ENCODE measurements around the gene D2HGDH. TPM values are rescaled to one million over a fixed set of nuclear protein-coding genes. Genes with fewer than 3 reads are reported as not detected.
A peak's percentile ranks its signal among the peaks of the same experiment; 100 is the strongest.

D2HGDH gene
- total RNA-seq, 4 donors from 2014 or later: 15.9 to 39.6 (median 20.3) TPM

DNA sequence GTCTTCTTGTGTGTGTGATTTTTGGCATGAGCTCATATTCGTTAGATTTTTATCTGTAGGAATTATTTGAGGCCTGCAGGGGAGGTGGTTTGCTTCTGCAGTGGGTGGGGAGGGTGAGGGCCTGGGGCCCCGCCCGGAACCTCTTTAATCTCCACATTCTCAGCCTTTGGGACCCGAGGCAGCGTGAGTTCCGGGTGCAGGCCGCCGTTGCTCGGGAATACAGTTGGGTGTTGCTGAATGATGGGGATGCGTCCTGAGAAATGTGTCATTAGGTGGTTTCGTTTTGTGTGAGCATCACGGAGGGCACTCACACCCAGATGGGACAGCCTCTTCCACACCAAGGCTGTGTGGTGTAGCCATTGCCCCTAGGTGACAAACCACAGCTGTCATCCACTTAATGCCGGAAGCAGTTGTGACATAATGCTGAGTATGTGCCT lies 28.5 kb downstream of the D2HGDH start:
- Histone ChIP-seq H3K36me3 (peaks cover 5 to 13% of the 10 kb centered on the region in 2 donors), H3K27ac (no peak overlapping the region), H3K9me3 (no peaks in the 10 kb centered on the region), H3K27me3 (no peaks in the 10 kb centered on the region), H3K4me3 (no peak overlapping the region), H3K4me1 (no peaks in the 10 kb centered on the region)
- intact Hi-C loops (cut with DNase I; ENCODE audit: low total_unique reads): no loop called here
- in situ Hi-C loops (cut with MboI; ENCODE audit: low sequenced_read_pairs in 4 of 4): no loop called here
- DNase-seq (peak in 1 of 2 donors; percentile 17), ATAC-seq (no peak)
- TF ChIP-seq, protein P1, sequence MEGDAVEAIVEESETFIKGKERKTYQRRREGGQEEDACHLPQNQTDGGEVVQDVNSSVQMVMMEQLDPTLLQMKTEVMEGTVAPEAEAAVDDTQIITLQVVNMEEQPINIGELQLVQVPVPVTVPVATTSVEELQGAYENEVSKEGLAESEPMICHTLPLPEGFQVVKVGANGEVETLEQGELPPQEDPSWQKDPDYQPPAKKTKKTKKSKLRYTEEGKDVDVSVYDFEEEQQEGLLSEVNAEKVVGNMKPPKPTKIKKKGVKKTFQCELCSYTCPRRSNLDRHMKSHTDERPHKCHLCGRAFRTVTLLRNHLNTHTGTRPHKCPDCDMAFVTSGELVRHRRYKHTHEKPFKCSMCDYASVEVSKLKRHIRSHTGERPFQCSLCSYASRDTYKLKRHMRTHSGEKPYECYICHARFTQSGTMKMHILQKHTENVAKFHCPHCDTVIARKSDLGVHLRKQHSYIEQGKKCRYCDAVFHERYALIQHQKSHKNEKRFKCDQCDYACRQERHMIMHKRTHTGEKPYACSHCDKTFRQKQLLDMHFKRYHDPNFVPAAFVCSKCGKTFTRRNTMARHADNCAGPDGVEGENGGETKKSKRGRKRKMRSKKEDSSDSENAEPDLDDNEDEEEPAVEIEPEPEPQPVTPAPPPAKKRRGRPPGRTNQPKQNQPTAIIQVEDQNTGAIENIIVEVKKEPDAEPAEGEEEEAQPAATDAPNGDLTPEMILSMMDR (IDR thresholded peaks at IDR 0.05 in 4 of 5, conservative IDR thresholded peaks at IDR 0.05 in 1 of 5): no peak
- TF ChIP-seq POLR2A (IDR thresholded peaks at IDR 0.05): no peak

DNA sequence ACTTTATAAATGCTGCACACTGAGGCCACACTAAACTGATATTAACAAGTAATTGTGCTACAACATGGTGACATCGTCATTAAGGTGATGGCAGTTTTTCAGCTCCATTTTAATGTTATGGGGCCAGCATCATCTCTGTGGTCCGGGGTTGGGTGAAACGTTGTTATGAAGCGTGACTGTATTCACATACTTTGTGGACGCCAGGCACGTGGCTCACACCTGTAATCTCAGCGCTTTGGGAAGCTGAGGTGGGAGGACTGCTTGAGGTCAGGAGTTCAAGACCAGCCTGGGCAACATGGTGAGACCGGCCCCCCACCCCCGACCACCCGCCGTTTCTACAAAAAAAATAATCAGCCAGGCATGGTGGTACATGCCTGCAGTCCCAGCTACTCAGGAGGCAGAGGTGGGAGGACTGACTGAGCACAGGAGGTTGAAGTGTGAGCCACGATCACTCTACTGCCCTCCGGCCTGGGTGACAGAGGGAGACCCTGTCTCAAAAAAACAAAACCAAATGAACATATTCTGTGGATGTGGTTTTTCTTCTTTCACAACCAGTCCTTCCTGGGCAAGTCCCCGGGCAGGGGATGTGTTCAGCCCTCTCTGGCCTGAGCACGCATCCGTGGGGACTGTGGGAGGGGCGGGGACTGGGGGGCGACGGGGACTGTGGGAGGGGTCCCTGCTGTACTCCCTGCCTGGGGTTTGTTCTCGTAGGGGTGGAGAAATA lies 29.3 kb downstream of the D2HGDH start:
- Histone ChIP-seq H3K36me3 (peaks cover 5 to 13% of the 10 kb centered on the region in 2 donors), H3K4me1 (no peaks in the 10 kb centered on the region), H3K9me3 (no peaks in the 10 kb centered on the region), H3K27ac (no peak overlapping the region), H3K27me3 (no peaks in the 10 kb centered on the region), H3K4me3 (no peak overlapping the region)
- TF ChIP-seq, protein P1 (IDR thresholded peaks at IDR 0.05 in 4 of 5, conservative IDR thresholded peaks at IDR 0.05 in 1 of 5): no peak
- TF ChIP-seq POLR2A (IDR thresholded peaks at IDR 0.05): no peak
- peak in 1 of 2 donors; percentile 4 for DNase-seq
- no peak for ATAC-seq
- in situ Hi-C loops (cut with MboI; ENCODE audit: low sequenced_read_pairs in 4 of 4): no loop called here
- intact Hi-C loops (cut with DNase I; ENCODE audit: low total_unique reads): no loop called here

GRCh38 chr2:241764275-241765241 lies 30.1 kb downstream of the D2HGDH start:
- DNase-seq: peak in 1 of 2 donors; percentile 6
- ATAC-seq: no peak
- TF ChIP-seq, protein P1 (IDR thresholded peaks at IDR 0.05 in 4 of 5, conservative IDR thresholded peaks at IDR 0.05 in 1 of 5): no peak

DNA sequence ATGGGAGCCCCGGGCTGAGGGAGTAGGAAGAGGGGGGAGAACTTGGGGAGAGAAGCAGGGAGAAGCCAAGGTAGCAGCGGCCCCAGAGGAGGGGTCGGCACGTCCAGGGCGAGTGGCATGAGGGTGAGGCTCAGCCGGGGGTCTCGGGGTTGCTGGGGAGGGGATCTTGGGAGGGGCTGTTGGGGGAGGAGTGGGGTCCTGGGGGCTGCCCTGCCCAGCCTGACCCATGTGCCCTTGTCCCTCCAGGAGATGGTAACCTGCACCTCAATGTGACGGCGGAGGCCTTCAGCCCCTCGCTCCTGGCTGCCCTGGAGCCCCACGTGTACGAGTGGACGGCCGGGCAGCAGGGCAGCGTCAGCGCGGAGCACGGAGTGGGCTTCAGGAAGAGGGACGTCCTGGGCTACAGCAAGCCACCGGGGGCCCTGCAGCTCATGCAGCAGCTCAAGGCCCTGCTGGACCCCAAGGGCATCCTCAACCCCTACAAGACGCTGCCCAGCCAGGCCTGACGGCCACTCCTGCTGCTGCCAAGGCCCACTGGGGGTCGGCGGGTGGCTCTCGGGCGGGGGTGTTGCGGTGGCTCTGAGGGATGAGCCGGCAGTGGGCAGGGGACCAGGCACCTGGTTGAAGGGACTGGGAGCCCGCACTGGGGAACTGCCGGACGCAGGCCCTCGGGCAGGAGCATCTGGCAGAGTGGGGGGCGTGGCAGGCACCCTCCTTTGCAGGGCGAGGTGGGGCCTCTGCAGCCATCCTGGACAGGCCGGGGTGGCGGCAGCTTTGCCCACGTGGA lies 33.2 kb downstream of the D2HGDH start:
- Histone ChIP-seq H3K4me3 (no peak overlapping the region), H3K36me3 (peaks cover 0 to 3% of the 10 kb centered on the region in 2 donors), H3K27me3 (no peaks in the 10 kb centered on the region), H3K9me3 (no peaks in the 10 kb centered on the region), H3K4me1 (peaks cover 0 to 10% of the 10 kb centered on the region in 2 donors), H3K27ac (no peak overlapping the region)
- intact Hi-C loops (cut with DNase I; ENCODE audit: low total_unique reads) (no loop called here), in situ Hi-C loops (cut with MboI; ENCODE audit: low sequenced_read_pairs in 4 of 4) (no loop called here)
- no peak for ATAC-seq
- DNase-seq: no peak
- TF ChIP-seq, protein P1 (IDR thresholded peaks at IDR 0.05 in 4 of 5, conservative IDR thresholded peaks at IDR 0.05 in 1 of 5): no peak
- no peak for TF ChIP-seq POLR2A (IDR thresholded peaks at IDR 0.05)

More at GRCh38 chr2:241764275-241765241, 30.1 kb downstream of the D2HGDH start:
- H3K27me3 ChIP-seq: no peaks in the 10 kb centered on the region
- H3K9me3 ChIP-seq: no peaks in the 10 kb centered on the region
- H3K4me3 ChIP-seq: no peak overlapping the region
- H3K27ac ChIP-seq: no peak overlapping the region
- in situ Hi-C loops (cut with MboI; ENCODE audit: low sequenced_read_pairs in 4 of 4): no loop called here
- peaks cover 0 to 6% of the 10 kb centered on the region in 2 donors for H3K36me3 ChIP-seq
- intact Hi-C loops (cut with DNase I; ENCODE audit: low total_unique reads): no loop called here
- H3K4me1 ChIP-seq: no peaks in the 10 kb centered on the region
